Stimulated activated CD8-positive, alpha-beta memory T cell treated with anti-CD3 and anti-CD28 coated beads, Interleukin-12 subunit alpha, Interleukin-12 subunit beta, amount 100 ng/mL, for 24 hours (primary cell): ENCODE data around the gene ANO9.
A peak's percentile ranks its signal among the peaks of the same experiment; 100 is the strongest.
"Not testable (repeated sequence)": the region's sequence is repeated elsewhere in the genome, so short reads cannot be mapped to it uniquely, and the experiment has no call there.

Experiments
- DNase-seq: peaks from one replicate; pipeline ENCODE4 v3.0.0-alpha.2; 2020; ENCODE audit errors: extremely low read depth

The ANO9 gene

GRCh38 chr11:416051-416756 lies 25.6 kb downstream of the ANO9 start:
- DNase-seq: no peak

- DNase-seq: no peak
Observed at GRCh38 chr11:415640-416041, 26.2 kb downstream of the ANO9 start.

GRCh38 chr11:414318-414857 lies 27.4 kb downstream of the ANO9 start:
- DNase-seq: no peak

- DNase-seq: no peak
Observed at GRCh38 chr11:413120-414081, 28.4 kb downstream of the ANO9 start.

GRCh38 chr11:412641-413119 lies 29.1 kb downstream of the ANO9 start:
- no peak for DNase-seq

GRCh38 chr11:411520-411919 lies 30.3 kb downstream of the ANO9 start:
- not testable (repeated sequence) for DNase-seq

GRCh38 chr11:410711-411110 lies 31.1 kb downstream of the ANO9 start:
- DNase-seq: not testable (repeated sequence)

GRCh38 chr11:409600-410483 lies 32.0 kb downstream of the ANO9 start:
- no peak for DNase-seq

- no peak for DNase-seq
Observed at GRCh38 chr11:409008-409599, 32.7 kb downstream of the ANO9 start.

- no peak for DNase-seq
Observed at GRCh38 chr11:408154-409007, 33.4 kb downstream of the ANO9 start.

- no peak for DNase-seq
Observed at GRCh38 chr11:407651-408123, 34.1 kb downstream of the ANO9 start.

- DNase-seq: peak; percentile 83
Observed at GRCh38 chr11:406796-407650, 34.8 kb downstream of the ANO9 start.

GRCh38 chr11:405954-406795 lies 35.6 kb downstream of the ANO9 start:
- DNase-seq: no peak

GRCh38 chr11:405323-405953 lies 36.4 kb downstream of the ANO9 start:
- DNase-seq: no peak

- no peak for DNase-seq
Observed at GRCh38 chr11:404551-405264, 37.1 kb downstream of the ANO9 start.

- no peak for DNase-seq
Observed at GRCh38 chr11:403761-404431, 37.9 kb downstream of the ANO9 start.
